CD4-positive, alpha-beta T cell treated with Interleukin-21 for 1 hour (primary cell): ENCODE data around the gene VWA8.
A peak's percentile ranks its signal among the peaks of the same experiment; 100 is the strongest.

Source experiments
- DNase-seq: peaks from one replicate; pipeline ENCODE4 v3.0.0-alpha.2; 2020

Gene VWA8

GRCh38 chr13:41960637-41961465 lies at the start of gene VWA8:
TSS of gene VWA8 (minus strand) at chr13:41961109. CDS start at chr13:41961015, 94 bp downstream.
- DNase-seq, result peak; percentile 86

GRCh38 chr13:42009057-42009456 lies 48.1 kb upstream of the VWA8 start:
- DNase-seq, result no peak

GRCh38 chr13:42007844-42008243 lies 46.9 kb upstream of the VWA8 start:
- DNase-seq, result no peak

- DNase-seq, result no peak
These were observed 41.2 kb upstream of the VWA8 start for GRCh38 chr13:42002066-42002465.

GRCh38 chr13:42001580-42001979 lies 40.7 kb upstream of the VWA8 start:
- no peak for DNase-seq

- DNase-seq, result no peak
These were observed 39.9 kb upstream of the VWA8 start for GRCh38 chr13:42000846-42001245.

GRCh38 chr13:41997396-41997795 lies 36.5 kb upstream of the VWA8 start:
- no peak for DNase-seq

- no peak for DNase-seq
These were observed 35.0 kb upstream of the VWA8 start for GRCh38 chr13:41995946-41996345.

- DNase-seq, result no peak
These were observed 34.4 kb upstream of the VWA8 start for GRCh38 chr13:41995336-41995735.

- no peak for DNase-seq
These were observed 33.8 kb upstream of the VWA8 start for GRCh38 chr13:41994696-41995095.

GRCh38 chr13:41991936-41992335 lies 31.0 kb upstream of the VWA8 start:
- no peak for DNase-seq

GRCh38 chr13:41988244-41988643 lies 27.3 kb upstream of the VWA8 start:
- no peak for DNase-seq

- no peak for DNase-seq
These were observed 25.0 kb upstream of the VWA8 start for GRCh38 chr13:41985788-41986508.

GRCh38 chr13:41981951-41982715 lies 21.2 kb upstream of the VWA8 start:
- no peak for DNase-seq

GRCh38 chr13:41978007-41978406 lies 17.1 kb upstream of the VWA8 start:
- no peak for DNase-seq

GRCh38 chr13:41976476-41976875 lies 15.6 kb upstream of the VWA8 start:
- DNase-seq, result no peak

- DNase-seq, result peak; percentile 41
These were observed 13.5 kb upstream of the VWA8 start for GRCh38 chr13:41974262-41974900.

GRCh38 chr13:41973247-41973741 lies 12.4 kb upstream of the VWA8 start:
- no peak for DNase-seq

- DNase-seq, result peak; percentile 47
These were observed 10.9 kb upstream of the VWA8 start for GRCh38 chr13:41971848-41972247.

GRCh38 chr13:41970918-41971317 lies 10.0 kb upstream of the VWA8 start:
- DNase-seq, result no peak

- no peak for DNase-seq
These were observed 9.1 kb upstream of the VWA8 start for GRCh38 chr13:41970022-41970421.

GRCh38 chr13:41969072-41969471 lies 8.2 kb upstream of the VWA8 start:
- DNase-seq, result no peak

GRCh38 chr13:41966671-41967070 lies 5.8 kb upstream of the VWA8 start:
- no peak for DNase-seq
